Activated CD4-positive, alpha-beta T cell treated with anti-CD3 and anti-CD28 coated beads for 24 hours (primary cell): ENCODE results near the gene SCNN1B.
"Not testable (repeated sequence)": the region's sequence is repeated elsewhere in the genome, so short reads cannot be mapped to it uniquely, and the experiment has no call there.

ENCODE experiments used
- DNase-seq, 2 donors: peaks; one replicate each; pipeline ENCODE4 v3.0.0-alpha.2; 2020; ENCODE audit warnings: low read depth in 2 of 2

The SCNN1B gene

DNA sequence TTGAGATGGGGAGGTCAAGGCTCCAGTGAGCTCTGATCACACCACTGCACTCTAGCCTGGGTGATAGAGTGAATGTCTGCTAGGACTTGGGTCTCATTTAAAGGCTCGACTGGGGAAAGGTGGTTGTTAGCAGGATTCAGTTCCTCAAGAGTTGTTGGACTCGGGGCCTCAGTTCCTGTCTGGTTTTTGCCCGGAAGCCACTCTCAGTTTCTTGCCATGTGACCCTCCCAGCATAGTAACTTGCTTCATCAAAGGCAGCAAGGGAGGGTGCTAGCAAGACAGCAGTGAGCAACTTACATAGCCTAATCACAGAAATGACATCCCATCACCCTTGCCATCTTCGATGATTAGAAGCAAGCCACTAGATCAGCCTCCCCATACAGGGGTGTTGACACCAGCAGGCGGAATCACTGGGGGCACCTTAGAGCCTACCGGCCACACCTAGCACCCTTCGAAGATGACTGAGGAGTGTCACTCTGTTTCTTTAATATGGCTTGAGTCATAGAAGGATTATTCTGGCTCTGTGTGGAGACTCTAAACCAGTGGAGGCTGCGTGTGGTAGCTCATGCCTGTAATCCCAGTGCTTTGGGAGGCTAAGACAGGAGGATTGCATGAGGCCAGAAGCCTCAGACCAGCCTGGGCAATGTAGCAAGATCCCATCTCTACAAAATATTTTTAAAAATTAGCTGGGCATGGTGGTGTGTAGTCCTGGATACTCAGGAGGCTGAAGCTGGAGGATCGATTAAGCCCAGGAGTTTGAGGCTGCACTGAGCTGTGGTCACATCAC, 13.2 kb upstream of the SCNN1B start:
- no peak for DNase-seq

DNA sequence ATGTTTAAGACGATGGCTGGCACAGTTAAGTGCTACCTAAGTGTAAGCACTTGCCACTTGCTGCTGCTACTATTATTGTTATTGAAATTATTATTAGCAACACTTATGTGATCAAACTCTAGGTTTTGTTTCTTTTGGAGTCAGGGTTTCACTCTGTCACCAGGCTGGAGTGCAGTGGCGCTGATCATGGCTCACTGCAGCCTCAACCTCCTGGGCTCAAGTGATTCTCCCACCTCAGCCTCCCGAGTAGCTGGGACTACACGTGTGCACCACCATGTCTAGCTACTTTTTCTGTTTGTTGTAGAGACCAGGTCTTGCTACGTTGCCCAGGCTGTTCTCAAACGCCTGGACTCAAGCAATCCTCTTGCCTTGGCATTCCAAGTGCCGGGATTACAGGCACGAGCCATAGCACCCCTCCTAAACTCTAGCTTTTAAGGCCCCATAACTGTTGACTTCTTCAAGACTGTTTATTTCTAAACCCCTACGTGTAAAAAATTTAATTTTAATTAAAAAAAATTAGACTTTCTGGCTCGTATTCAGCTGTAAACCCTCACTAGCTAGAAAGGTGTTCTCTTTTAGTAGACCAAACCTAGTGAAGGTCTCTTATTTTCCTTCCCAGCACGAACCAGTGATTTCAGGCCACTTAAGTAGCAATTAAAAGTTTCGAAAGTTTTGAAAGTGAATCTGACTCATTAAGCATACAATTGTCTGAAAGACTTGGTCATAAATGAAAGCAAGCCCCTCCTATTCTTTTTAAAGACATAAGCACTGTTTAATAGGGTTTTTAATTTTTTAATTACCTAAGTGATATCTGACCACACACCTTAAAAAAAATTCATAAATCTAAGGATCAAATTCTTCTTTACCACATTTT, 11.7 kb upstream of the SCNN1B start:
- no peak for DNase-seq

- no peak for DNase-seq
These were observed 9.1 kb upstream of the SCNN1B start for GRCh38 chr16:23293016-23293415.

DNA sequence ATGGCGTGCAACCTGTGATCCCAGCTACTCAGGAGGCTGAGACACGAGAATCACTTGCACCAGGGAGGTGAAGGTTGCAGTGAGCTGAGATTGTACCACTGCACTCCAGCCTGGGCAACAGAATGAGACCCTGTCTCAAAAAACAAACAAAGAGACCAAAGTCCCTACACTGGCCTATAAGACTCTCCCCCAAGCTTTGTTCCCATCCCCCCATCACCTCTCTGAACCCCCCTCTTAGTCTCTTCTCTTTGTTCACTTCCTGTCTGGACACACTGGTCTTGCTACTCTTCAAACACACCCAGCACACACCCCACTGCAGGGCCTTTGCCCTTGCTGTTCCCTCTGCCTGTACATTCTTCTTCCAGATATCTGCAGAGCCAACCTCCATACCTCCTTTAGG, 7.8 kb upstream of the SCNN1B start:
- no peak for DNase-seq

- DNase-seq, result peak in 1 of 2 donors; percentile 2
These were observed 5.1 kb upstream of the SCNN1B start for GRCh38 chr16:23296994-23297393.

DNA sequence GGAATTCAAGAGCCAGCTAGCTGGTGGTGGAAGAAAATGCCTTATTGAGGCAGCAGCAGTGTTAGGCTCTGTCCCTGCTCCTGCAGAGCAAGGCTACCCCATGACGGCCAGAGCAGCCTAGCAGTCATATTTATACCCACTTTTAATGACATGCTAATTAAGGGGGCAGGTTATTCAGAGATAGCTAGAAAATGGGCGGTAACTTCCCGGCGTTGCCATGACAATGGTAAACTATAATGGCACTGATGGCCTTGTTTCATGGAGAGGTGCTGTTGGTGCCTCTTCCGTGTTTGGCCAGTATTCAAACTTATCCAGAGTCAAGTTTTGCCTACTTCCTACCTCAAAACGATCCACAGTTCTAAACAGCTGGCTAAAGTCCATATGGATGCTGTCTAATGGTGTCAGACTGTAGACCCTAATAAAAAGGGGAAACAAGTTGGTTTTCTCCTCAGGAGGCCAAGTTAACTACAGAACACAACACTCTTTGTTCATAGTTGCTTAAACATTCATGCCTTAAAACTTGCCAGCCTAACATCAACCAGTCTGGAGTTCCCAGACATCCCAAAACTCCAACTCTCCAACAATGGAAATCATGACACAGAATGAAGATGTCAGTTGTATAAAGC, 3.7 kb upstream of the SCNN1B start:
- DNase-seq, result no peak

GRCh38 chr16:23299815-23300214, 2.3 kb upstream of the SCNN1B start:
- DNase-seq, result not testable (repeated sequence)

DNA sequence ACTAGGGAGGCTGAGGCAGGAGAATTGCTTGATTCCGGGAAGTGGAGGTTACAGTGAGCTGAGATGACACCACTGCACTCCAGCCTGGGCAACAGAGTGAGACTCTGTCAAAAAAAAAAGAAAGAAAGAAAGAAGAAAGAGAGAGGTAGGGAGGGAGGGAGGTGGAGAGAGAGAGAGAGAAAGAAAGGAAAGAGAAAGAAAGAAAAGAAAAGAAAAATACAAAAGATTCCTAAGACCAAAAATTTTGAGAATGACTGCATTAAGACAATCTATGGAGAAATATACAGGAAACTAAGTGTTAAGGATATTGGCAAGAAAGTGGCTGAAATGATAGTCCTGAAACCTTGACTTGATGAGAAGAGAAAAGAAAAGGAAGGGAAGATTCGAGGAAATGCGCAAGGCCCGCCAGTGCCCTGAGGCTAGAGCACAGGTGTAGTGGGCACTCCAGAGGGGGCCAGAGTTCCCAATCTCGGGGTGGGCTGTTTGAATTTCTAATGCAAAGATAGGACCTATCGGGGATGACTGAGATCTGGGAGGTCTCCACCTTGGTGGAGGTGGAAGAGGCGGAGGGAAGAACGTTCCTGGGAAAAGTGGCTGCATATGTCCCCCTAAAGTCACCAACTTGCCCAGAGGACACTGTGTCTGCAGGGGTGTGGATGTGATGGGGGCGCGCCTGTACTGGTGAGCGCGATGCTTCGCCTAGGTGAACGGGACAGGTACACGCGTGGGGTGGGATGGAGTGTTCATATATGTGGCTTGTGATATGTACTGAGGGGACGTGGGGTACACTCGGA, 654 bp upstream of the SCNN1B start:
- DNase-seq, result no peak

DNA sequence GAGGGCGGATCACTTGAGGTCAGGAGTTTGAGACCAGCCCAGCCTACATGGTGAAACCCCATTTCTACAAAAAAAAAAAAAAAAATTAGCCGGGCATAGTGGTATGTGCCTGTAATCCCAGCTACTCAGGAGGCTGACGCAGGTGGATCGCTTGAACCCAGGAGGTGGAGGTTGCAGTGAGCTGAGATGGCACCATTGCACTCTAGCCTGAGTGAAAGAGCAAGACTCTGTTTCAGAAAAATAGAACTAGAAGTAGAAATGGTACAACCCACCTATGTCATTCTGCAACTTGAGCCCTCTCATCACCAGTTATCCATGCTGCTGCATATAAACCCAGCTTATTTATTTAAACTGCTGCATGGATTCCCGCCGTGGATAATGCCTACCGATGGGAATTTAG, 1.6 kb downstream of the SCNN1B start:
- no peak for DNase-seq

DNA sequence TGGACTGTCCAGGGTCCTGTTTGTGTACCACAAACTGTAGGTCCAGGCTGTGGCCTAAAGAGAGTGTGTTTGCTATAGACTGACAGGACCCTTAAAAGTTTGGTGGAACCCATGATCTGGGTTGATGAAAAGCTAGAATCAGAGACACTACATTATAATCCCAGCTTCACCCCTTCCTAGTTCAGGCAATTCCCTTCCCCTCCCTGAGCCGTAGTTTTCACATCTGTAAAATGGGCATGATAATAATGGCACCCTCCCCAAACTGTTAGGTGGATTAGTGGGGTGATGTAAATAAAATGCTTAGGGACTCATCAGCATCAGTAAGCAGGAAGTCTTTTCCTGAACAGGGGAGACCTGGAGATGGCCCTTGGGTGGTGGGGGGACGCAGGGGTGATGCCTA, 2.5 kb downstream of the SCNN1B start:
- DNase-seq, result no peak

DNA sequence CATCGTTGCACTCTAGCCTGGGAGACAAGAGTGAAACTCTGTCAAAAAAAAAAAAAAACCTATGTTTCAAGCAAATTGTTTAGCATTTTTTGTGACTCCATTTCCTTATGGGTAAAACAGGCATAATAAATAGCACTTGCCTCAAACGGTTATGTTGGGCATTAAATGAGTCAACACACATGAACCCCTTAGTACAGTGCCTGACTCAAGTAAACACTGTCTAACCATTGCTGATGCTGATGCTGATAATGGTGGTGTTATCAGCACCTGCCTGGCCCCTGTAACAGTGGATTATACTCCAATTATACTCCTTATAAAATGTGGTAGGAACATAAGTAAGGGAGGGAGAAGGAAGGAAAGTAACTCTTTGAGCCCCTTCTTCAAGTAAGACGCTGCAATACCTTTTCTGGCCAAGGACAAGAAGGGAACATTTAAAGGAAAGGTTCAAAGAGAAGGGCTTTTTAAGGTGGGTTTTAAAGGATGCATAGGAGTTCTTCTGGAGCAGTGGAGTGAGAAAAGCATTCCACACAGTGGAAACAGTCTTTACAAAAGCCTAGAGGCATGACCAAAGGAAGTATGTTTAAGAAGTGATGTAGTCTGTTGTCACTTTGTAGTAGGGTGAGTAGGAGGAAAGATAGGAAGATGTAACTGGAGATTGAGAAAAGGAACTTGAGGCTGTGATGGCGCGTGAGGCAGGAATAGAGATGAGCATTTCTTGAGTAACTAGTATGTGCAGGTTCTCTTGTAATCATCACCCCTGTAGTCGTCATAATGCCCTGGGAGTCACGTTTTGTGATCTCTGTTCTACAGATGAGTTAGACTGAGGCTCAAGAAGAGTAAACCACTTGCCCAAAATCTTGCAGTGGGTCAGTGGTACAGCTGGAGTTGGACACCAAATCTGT, 4.3 kb downstream of the SCNN1B start:
- no peak for DNase-seq

GRCh38 chr16:23310217-23310616, 8.1 kb downstream of the SCNN1B start:
- no peak for DNase-seq

GRCh38 chr16:23310744-23311143, 8.6 kb downstream of the SCNN1B start:
- DNase-seq, result no peak

- DNase-seq, result no peak
These were observed 14.1 kb downstream of the SCNN1B start for GRCh38 chr16:23316232-23316631.

DNA sequence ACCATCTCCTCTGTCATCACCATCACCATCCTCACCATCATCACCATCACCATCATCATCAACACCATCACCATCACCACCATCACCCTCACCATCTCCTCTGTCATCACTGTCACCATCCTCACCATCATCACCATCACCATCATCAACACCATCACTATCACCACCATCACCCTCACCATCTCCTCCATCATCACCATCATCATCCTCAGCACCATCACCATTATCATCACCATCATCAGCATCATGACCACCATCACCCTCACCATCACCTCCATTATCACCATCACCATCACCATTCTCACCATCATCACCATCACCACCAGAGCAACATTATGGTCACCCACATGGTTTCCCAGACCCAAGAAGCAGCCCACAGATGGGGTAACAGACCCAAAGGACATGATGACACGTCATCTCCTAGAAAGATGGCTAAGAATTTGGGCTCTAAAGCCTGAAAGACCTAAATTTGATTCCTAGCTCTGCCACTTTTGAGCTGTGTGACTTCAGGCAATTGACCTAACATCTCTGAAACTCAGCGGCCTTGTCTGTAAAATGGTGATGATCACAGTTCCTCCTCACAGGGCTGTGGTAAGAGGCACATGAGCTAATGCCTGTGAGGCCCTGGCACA, 14.6 kb downstream of the SCNN1B start:
- DNase-seq, result no peak

DNA sequence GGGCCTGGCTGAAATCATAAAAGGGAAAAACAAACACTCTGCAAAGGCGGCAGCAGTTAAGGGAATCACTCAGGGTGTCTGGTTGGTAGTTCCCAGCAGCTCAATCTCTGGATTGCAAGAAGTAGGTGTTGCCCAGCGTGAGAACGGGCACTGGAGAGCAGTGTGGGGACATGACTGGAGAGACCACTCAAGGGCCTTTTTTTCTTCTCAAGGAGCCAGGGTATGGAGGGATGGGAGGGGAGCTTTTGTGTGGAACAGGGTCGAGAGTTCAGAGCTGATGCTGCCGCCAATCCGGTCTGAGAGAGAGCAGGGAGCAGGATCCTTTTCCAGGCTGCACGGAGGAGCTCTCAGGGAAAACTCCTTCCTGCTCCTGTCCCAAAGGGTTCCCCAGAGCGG, 15.2 kb downstream of the SCNN1B start:
- no peak for DNase-seq

DNA sequence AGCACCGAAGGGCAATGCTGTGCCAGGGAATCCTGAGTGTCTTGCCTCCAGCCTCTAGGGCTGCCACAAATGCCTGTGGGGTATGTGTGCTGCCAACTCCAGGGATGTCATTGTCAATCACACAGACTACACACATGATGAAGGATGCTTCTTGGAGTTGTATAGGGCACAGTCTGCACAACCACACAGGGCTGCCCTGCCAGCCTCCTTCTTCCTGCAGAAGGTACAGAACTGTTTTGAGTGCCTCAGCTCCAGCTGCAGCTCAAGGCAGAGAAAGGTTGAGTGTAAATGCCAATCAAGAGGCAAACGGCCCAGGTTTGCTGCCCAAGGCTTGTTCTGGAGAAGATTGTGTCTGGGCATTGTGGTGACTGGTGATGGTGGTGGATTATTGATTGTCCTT, 15.6 kb downstream of the SCNN1B start:
- no peak for DNase-seq

- no peak for DNase-seq
These were observed 16.5 kb downstream of the SCNN1B start for GRCh38 chr16:23318639-23319038.

DNA sequence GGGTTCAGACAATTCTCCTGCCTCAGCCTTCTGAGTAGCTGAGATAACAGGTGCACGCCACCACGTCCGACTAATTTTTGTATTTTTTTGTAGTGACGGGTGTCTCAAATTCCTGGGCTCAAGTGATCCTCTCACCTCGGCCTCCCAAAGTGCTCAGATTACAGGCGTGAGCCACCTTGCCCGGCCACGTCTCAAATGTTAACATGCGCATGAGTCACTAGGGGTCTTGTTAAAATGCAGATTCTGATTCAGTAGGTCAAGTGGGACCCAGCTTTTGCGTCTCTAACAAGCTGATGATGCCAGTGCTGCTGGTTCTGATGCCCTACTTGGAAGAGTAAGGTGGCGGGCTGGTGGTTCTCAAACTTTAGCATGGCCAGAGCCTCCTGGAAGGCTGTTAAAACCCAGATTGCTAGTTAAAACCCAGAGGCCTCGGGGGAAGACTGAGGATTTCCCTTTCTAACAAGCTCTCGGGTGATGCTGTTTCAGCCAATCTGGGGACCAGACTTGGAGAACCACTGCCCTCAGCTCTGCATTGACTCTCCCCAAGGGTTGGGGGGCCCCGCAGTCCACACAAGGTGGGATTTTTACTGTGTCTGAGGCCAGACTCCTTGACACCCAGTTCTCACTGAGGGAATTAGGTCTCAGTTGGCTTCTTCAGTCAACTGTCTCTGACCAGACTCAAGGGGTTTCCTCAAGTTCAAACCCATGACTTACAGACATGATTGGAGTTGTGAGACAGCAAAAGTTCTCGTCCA, 17.9 kb downstream of the SCNN1B start:
- no peak for DNase-seq

DNA sequence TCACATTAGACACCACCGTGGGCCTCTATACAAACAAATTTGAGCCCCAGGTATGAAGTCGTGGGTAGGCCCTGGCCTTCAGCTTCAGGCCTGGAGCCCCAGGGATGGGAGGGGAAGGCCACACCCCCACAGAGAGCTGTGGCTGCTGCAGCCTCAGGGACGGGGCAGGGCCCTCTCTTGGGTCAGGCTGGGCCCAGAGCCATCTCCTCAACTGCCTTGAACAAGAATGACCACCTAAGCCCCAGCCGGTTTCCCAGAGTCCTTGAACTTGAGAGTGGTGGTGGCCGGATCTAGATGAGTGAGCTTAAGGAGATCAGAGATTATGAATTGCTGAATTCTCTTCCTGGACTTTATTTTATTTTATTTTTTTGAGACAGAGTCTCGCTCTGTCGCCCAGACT, 18.6 kb downstream of the SCNN1B start:
- DNase-seq, result no peak
